Stomach (tissue), 4 donors: Measurements from ENCODE around the gene CAPN7.

ENCODE experiments used
- EP300 ChIP-seq: sonication (generic); formaldehyde crosslinking; IDR thresholded peaks from one replicate; pipeline ENCODE4 v1.6.1; 2017; ENCODE audit warnings: antibody characterized with exemption
- POLR2A ChIP-seq, 4 donors: fragments of 450-650 bp; IDR thresholded peaks; one replicate each; pipeline ENCODE4 v1.6.1; 2016; ENCODE audit warnings: antibody characterized with exemption in 4 of 4, control low read depth in 2 of 4, mild to moderate bottlenecking in 1 of 4, moderate library complexity in 1 of 4
- POLR2AphosphoS5 ChIP-seq, 3 donors: sonication (generic); formaldehyde crosslinking; IDR thresholded peaks; one replicate each; pipeline ENCODE4 v1.6.1; 2016; ENCODE audit warnings: antibody characterized with exemption in 3 of 3
- TF ChIP-seq, protein P1 (sequence below), 7 experiments: fragments of 450-650 bp in 4 of 7; fragments of 200-600 bp in 3 of 7; sonication (generic) in 3 of 7; IDR thresholded peaks; one replicate each; pipeline ENCODE4 v1.5.1; 2016 to 2019; ENCODE audit warnings: antibody characterized with exemption in 7 of 7, control low read depth in 2 of 7, mild to moderate bottlenecking in 1 of 7

- TF ChIP-seq, protein P1, sequence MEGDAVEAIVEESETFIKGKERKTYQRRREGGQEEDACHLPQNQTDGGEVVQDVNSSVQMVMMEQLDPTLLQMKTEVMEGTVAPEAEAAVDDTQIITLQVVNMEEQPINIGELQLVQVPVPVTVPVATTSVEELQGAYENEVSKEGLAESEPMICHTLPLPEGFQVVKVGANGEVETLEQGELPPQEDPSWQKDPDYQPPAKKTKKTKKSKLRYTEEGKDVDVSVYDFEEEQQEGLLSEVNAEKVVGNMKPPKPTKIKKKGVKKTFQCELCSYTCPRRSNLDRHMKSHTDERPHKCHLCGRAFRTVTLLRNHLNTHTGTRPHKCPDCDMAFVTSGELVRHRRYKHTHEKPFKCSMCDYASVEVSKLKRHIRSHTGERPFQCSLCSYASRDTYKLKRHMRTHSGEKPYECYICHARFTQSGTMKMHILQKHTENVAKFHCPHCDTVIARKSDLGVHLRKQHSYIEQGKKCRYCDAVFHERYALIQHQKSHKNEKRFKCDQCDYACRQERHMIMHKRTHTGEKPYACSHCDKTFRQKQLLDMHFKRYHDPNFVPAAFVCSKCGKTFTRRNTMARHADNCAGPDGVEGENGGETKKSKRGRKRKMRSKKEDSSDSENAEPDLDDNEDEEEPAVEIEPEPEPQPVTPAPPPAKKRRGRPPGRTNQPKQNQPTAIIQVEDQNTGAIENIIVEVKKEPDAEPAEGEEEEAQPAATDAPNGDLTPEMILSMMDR (IDR thresholded peaks at IDR 0.05): no peak
- TF ChIP-seq POLR2A (IDR thresholded peaks at IDR 0.05): no peak
- TF ChIP-seq POLR2AphosphoS5 (IDR thresholded peaks at IDR 0.05): no peak
- no peak for TF ChIP-seq EP300
Measured at GRCh38 chr3:15266510-15267376, 60.7 kb downstream of the CAPN7 start.
